ENCODE results near the gene CAMKMT. TPM values are rescaled to one million over a fixed set of nuclear protein-coding genes. Genes with fewer than 3 reads are reported as not detected.

The CAMKMT gene
- polyA plus RNA-seq, 2 donors, result 5.2 to 5.6 TPM

DNA sequence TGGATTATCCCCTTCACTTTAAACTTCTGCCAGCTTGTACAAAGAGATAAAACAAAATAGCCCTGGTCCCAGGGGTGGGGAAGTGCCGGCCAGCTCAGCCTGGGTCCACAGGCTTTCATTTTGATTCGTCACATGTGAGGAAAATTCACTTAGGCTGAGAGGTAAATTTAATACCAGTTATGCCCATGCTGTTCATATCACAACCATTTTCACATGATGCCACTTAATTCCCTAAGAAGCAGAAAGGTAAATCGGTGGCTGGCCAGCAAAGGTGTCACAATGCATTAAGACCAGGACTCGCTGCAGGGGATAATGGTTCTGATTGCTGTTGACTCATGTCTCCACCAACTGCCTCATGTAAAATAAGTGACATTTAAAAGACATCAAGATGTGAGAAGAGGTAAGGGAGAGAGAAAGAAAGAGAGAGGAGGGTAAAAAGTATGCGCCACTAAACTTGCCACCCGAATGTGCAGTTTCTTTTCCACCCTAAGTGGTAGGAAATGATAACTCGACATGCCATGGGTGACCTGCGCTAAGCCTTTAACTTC lies 318.8 kb downstream of the CAMKMT start:
- Histone ChIP-seq H3K4me3 (ENCODE audit: low read depth in 1 of 2, low read length in 2 of 2) (no peak overlapping the region), H3K9me3 (ENCODE audit: control insufficient read depth in 2 of 2, insufficient read depth in 1 of 2, low read depth in 1 of 2, low read length in 1 of 2) (no peaks in the 10 kb centered on the region), H3K36me3 (ENCODE audit: control insufficient read depth in 2 of 2, insufficient read depth in 2 of 2, low read length in 1 of 2) (no peaks in the 10 kb centered on the region), H3K27ac (ENCODE audit: low read depth in 2 of 2, low read length in 1 of 2) (no peak overlapping the region), H3K4me1 (ENCODE audit: control insufficient read depth in 2 of 2, insufficient read depth in 2 of 2, low read length in 1 of 2) (no peaks in the 10 kb centered on the region), H3K27me3 (ENCODE audit: control insufficient read depth in 1 of 2, insufficient read depth in 2 of 2, low read length in 2 of 2) (no peaks in the 10 kb centered on the region)
- WGBS, 2 donors, result 86 to 91% methylated on average over 8 of the region's 8 CpGs

GRCh38 chr2:44680983-44681531 lies 319.3 kb downstream of the CAMKMT start:
- 71 to 72% methylated on average over 5 of the region's 5 CpGs for WGBS, 2 donors
- Histone ChIP-seq H3K27ac (ENCODE audit: low read depth in 2 of 2, low read length in 1 of 2) (no peak overlapping the region), H3K4me1 (ENCODE audit: control insufficient read depth in 2 of 2, insufficient read depth in 2 of 2, low read length in 1 of 2) (no peaks in the 10 kb centered on the region), H3K27me3 (ENCODE audit: control insufficient read depth in 1 of 2, insufficient read depth in 2 of 2, low read length in 2 of 2) (no peaks in the 10 kb centered on the region), H3K4me3 (ENCODE audit: low read depth in 1 of 2, low read length in 2 of 2) (no peak overlapping the region), H3K9me3 (ENCODE audit: control insufficient read depth in 2 of 2, insufficient read depth in 1 of 2, low read depth in 1 of 2, low read length in 1 of 2) (no peaks in the 10 kb centered on the region), H3K36me3 (ENCODE audit: control insufficient read depth in 2 of 2, insufficient read depth in 2 of 2, low read length in 1 of 2) (no peaks in the 10 kb centered on the region)

DNA sequence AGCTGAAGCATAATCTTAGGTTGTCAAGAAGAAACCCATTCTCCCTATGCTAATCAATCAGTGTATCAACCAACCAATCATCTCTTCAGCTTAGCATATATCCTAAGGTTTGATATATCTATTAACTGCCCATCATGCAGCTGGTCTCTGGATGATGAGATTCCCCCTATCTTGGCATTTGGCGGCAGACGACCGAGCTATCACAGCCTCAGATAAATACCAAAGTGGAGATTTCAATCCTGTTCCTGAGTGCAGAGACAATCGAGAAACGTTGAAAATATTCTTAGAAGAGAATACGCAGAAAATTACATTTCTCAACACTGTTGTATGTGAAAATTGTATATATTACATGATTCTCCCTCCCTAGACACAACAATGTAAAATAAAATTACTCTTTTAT lies 320.7 kb downstream of the CAMKMT start:
- Histone ChIP-seq H3K4me3 (ENCODE audit: low read depth in 1 of 2, low read length in 2 of 2) (no peak overlapping the region), H3K27me3 (ENCODE audit: control insufficient read depth in 1 of 2, insufficient read depth in 2 of 2, low read length in 2 of 2) (no peaks in the 10 kb centered on the region), H3K36me3 (ENCODE audit: control insufficient read depth in 2 of 2, insufficient read depth in 2 of 2, low read length in 1 of 2) (no peaks in the 10 kb centered on the region), H3K4me1 (ENCODE audit: control insufficient read depth in 2 of 2, insufficient read depth in 2 of 2, low read length in 1 of 2) (no peaks in the 10 kb centered on the region), H3K9me3 (ENCODE audit: control insufficient read depth in 2 of 2, insufficient read depth in 1 of 2, low read depth in 1 of 2, low read length in 1 of 2) (no peaks in the 10 kb centered on the region), H3K27ac (ENCODE audit: low read depth in 2 of 2, low read length in 1 of 2) (no peak overlapping the region)
- WGBS, 2 donors, result 94 to 98% methylated on average over 6 of the region's 6 CpGs

GRCh38 chr2:44684559-44684958 lies 322.8 kb downstream of the CAMKMT start:
- H3K27me3 ChIP-seq (ENCODE audit: control insufficient read depth in 1 of 2, insufficient read depth in 2 of 2, low read length in 2 of 2), result no peaks in the 10 kb centered on the region
- no peaks in the 10 kb centered on the region for H3K9me3 ChIP-seq (ENCODE audit: control insufficient read depth in 2 of 2, insufficient read depth in 1 of 2, low read depth in 1 of 2, low read length in 1 of 2)
- no peaks in the 10 kb centered on the region for H3K36me3 ChIP-seq (ENCODE audit: control insufficient read depth in 2 of 2, insufficient read depth in 2 of 2, low read length in 1 of 2)
- H3K27ac ChIP-seq (ENCODE audit: low read depth in 2 of 2, low read length in 1 of 2), result no peak overlapping the region
- H3K4me1 ChIP-seq (ENCODE audit: control insufficient read depth in 2 of 2, insufficient read depth in 2 of 2, low read length in 1 of 2), result no peaks in the 10 kb centered on the region
- no peak overlapping the region for H3K4me3 ChIP-seq (ENCODE audit: low read depth in 1 of 2, low read length in 2 of 2)

- Histone ChIP-seq H3K27me3 (ENCODE audit: control insufficient read depth in 1 of 2, insufficient read depth in 2 of 2, low read length in 2 of 2) (no peaks in the 10 kb centered on the region), H3K4me1 (ENCODE audit: control insufficient read depth in 2 of 2, insufficient read depth in 2 of 2, low read length in 1 of 2) (no peaks in the 10 kb centered on the region), H3K27ac (ENCODE audit: low read depth in 2 of 2, low read length in 1 of 2) (no peak overlapping the region), H3K36me3 (ENCODE audit: control insufficient read depth in 2 of 2, insufficient read depth in 2 of 2, low read length in 1 of 2) (no peaks in the 10 kb centered on the region), H3K9me3 (ENCODE audit: control insufficient read depth in 2 of 2, insufficient read depth in 1 of 2, low read depth in 1 of 2, low read length in 1 of 2) (no peaks in the 10 kb centered on the region), H3K4me3 (ENCODE audit: low read depth in 1 of 2, low read length in 2 of 2) (no peak overlapping the region)
- 62 to 69% methylated on average over 2 of the region's 2 CpGs for WGBS, 2 donors
Measured at GRCh38 chr2:44686561-44686960, 324.8 kb downstream of the CAMKMT start.

- Histone ChIP-seq H3K36me3 (ENCODE audit: control insufficient read depth in 2 of 2, insufficient read depth in 2 of 2, low read length in 1 of 2) (no peaks in the 10 kb centered on the region), H3K27me3 (ENCODE audit: control insufficient read depth in 1 of 2, insufficient read depth in 2 of 2, low read length in 2 of 2) (no peaks in the 10 kb centered on the region), H3K4me3 (ENCODE audit: low read depth in 1 of 2, low read length in 2 of 2) (no peak overlapping the region), H3K4me1 (ENCODE audit: control insufficient read depth in 2 of 2, insufficient read depth in 2 of 2, low read length in 1 of 2) (no peaks in the 10 kb centered on the region), H3K27ac (ENCODE audit: low read depth in 2 of 2, low read length in 1 of 2) (no peak overlapping the region), H3K9me3 (ENCODE audit: control insufficient read depth in 2 of 2, insufficient read depth in 1 of 2, low read depth in 1 of 2, low read length in 1 of 2) (no peaks in the 10 kb centered on the region)
- WGBS, 2 donors, result 82 to 86% methylated on average over 5 of the region's 5 CpGs
Measured at GRCh38 chr2:44687686-44688455, 326.1 kb downstream of the CAMKMT start.

DNA sequence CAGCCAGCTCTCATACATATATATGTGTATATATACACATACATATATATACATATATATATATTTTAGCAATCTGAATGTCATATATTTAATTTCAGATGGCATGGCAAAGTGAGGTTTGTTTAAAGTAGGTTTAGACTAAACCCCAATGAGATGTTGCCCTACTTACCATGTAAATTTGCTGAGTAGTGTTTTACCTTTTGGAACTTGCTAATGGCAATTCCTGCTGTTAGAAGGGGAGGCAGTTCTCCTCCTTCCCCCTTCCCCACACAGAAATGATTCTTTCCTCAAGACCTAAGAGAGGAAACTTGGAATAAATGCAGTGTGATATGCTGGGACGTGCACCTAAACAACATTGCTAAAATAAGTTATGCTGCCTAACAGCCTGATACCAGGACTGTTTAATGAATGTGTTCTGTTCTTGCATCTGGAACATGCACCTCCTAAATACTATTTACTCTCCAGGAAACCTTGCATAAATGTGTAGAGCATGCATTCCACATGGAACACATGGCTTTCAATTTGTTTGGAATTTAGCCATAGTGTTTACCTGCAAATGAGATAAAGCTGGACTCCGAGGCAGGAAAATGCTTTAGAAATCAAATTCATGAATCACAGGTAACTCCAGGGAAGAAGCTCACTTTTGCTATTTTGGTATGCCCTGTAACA lies 326.8 kb downstream of the CAMKMT start:
- H3K4me3 ChIP-seq (ENCODE audit: low read depth in 1 of 2, low read length in 2 of 2), result no peak overlapping the region
- WGBS, 2 donors, result 75 to 83% methylated on average over 2 of the region's 2 CpGs
- no peaks in the 10 kb centered on the region for H3K36me3 ChIP-seq (ENCODE audit: control insufficient read depth in 2 of 2, insufficient read depth in 2 of 2, low read length in 1 of 2)
- no peaks in the 10 kb centered on the region for H3K4me1 ChIP-seq (ENCODE audit: control insufficient read depth in 2 of 2, insufficient read depth in 2 of 2, low read length in 1 of 2)
- H3K9me3 ChIP-seq (ENCODE audit: control insufficient read depth in 2 of 2, insufficient read depth in 1 of 2, low read depth in 1 of 2, low read length in 1 of 2), result no peaks in the 10 kb centered on the region
- H3K27me3 ChIP-seq (ENCODE audit: control insufficient read depth in 1 of 2, insufficient read depth in 2 of 2, low read length in 2 of 2), result no peaks in the 10 kb centered on the region
- H3K27ac ChIP-seq (ENCODE audit: low read depth in 2 of 2, low read length in 1 of 2), result no peak overlapping the region

GRCh38 chr2:44689516-44689915 lies 327.8 kb downstream of the CAMKMT start:
- H3K4me1 ChIP-seq (ENCODE audit: control insufficient read depth in 2 of 2, insufficient read depth in 2 of 2, low read length in 1 of 2), result no peaks in the 10 kb centered on the region
- no peaks in the 10 kb centered on the region for H3K36me3 ChIP-seq (ENCODE audit: control insufficient read depth in 2 of 2, insufficient read depth in 2 of 2, low read length in 1 of 2)
- no peaks in the 10 kb centered on the region for H3K9me3 ChIP-seq (ENCODE audit: control insufficient read depth in 2 of 2, insufficient read depth in 1 of 2, low read depth in 1 of 2, low read length in 1 of 2)
- H3K27me3 ChIP-seq (ENCODE audit: control insufficient read depth in 1 of 2, insufficient read depth in 2 of 2, low read length in 2 of 2), result no peaks in the 10 kb centered on the region
- no peak overlapping the region for H3K27ac ChIP-seq (ENCODE audit: low read depth in 2 of 2, low read length in 1 of 2)
- H3K4me3 ChIP-seq (ENCODE audit: low read depth in 1 of 2, low read length in 2 of 2), result no peak overlapping the region
- 81 to 91% methylated on average over 1 of the region's 1 CpG for WGBS, 2 donors

DNA sequence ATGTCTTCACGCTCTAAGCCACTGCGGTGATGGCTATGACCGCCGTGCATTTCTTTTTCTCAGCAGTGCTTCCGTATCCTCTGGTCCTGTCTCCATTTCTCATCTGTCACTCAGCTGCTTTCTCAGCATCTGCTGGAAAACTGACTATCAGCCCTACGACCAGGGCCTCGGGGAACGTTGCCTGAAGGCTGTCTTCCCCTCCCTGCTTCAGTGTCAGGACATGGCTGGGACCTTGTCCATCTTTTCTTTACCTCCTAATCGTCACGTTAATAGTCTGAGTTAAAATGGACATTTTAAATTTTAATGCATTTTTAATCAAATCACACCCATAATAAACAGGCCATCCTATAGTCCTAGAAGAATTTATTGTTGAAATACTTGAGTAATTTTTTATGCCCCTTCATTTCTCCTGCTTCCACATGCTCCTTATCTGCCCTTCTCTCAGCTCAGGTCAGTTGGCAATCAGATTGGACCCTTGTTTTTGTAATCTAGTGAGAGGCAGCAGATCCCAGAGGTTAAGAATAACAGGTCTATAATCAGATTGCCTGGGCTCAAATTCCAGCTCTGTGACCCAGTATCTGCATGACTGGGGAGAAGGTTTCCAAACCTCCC lies 329.5 kb downstream of the CAMKMT start:
- H3K9me3 ChIP-seq (ENCODE audit: control insufficient read depth in 2 of 2, insufficient read depth in 1 of 2, low read depth in 1 of 2, low read length in 1 of 2), result no peaks in the 10 kb centered on the region
- WGBS, 2 donors, result 92 to 93% methylated on average over 10 of the region's 10 CpGs
- no peaks in the 10 kb centered on the region for H3K36me3 ChIP-seq (ENCODE audit: control insufficient read depth in 2 of 2, insufficient read depth in 2 of 2, low read length in 1 of 2)
- no peaks in the 10 kb centered on the region for H3K4me1 ChIP-seq (ENCODE audit: control insufficient read depth in 2 of 2, insufficient read depth in 2 of 2, low read length in 1 of 2)
- H3K27ac ChIP-seq (ENCODE audit: low read depth in 2 of 2, low read length in 1 of 2), result no peak overlapping the region
- H3K4me3 ChIP-seq (ENCODE audit: low read depth in 1 of 2, low read length in 2 of 2), result no peak overlapping the region
- no peaks in the 10 kb centered on the region for H3K27me3 ChIP-seq (ENCODE audit: control insufficient read depth in 1 of 2, insufficient read depth in 2 of 2, low read length in 2 of 2)

All from esophagus (tissue), 2 donors.